ENCODE measurements around the gene SRGAP3.

The SRGAP3 gene

DNA sequence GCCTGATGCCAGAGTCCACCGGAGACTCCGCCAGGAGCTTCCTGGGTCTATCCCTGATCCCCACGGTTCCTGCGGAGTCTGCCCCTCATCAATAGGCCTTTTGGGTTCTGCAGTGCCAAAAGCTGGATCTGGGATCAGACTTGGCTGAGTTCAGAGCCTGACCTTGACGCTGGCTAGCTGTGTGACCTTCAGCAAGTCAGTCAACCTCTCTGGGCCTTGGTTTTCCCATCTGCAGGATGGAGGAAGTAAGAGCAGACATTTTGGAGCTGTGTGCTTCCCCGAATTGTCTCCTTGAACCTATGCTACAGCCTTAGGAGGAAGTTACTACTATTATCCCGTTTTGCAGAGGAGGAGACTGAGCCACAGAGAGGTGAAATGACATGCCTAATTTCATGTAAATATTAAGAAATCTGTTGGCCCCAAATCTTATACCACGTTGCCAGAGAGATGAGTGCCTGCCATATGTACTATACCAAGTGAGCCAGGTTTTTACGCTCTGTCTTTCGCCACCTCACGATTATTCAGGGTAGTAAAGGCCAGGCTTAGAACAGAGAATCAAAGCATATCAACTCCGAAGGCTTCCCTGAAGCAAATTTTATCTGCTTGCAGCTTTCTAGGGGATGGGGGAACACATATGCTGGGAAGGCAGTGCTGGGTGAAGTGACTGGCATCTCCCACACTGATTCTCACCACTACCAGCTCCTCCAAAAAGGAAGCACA lies 112.5 kb downstream of the SRGAP3 start:
- Mint-ChIP-seq H3K36me3 (ENCODE audit: low read depth) (no peaks in the 10 kb centered on the region), H3K27ac (no peak overlapping the region), H3K27me3 (peaks cover 15% of the 10 kb centered on the region), H3K9me3 (peaks cover 8% of the 10 kb centered on the region), H3K4me1 (ENCODE audit: low read depth) (no peaks in the 10 kb centered on the region), H3K4me3 (peak overlapping the region; percentile 65)
- intact Hi-C loops (cut with micrococcal nuclease), result no loop called here

DNA sequence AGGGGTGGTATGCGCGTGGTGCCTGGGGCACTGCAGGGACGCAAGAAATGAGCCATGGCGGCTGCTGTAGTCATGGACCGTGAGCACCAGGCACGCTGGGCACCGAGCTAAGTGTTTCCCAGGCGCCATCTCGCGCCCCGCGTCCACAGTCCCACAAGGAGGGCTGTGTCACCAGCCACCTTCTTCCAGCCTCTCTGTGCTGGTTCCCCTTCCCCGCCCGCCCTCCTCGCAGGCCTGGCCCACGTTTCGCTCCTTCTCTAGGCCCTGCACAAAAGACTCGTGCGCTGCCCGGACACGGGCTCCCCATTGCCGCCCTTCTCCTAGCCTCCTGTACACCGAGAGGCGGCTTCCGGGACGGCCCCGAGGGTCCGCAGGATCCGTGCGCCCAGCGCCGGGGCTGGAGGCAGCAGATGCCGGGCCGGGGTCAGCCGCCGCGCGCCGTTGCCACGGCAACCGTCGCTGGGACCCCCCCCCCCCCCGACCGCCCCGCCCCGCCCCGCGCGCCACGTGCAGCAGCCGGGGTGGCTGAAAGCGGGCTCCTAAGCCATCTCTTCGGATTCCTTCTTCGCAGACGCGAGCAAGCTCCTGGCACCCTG lies 113.4 kb downstream of the SRGAP3 start:
- peaks cover 15% of the 10 kb centered on the region for H3K27me3 Mint-ChIP-seq
- H3K4me3 Mint-ChIP-seq, result peak overlapping the region; percentile 65
- peaks cover 8% of the 10 kb centered on the region for H3K9me3 Mint-ChIP-seq
- no peaks in the 10 kb centered on the region for H3K36me3 Mint-ChIP-seq (ENCODE audit: low read depth)
- intact Hi-C loops (cut with micrococcal nuclease), result no loop called here
- no peak overlapping the region for H3K27ac Mint-ChIP-seq
- H3K4me1 Mint-ChIP-seq (ENCODE audit: low read depth), result no peaks in the 10 kb centered on the region

DNA sequence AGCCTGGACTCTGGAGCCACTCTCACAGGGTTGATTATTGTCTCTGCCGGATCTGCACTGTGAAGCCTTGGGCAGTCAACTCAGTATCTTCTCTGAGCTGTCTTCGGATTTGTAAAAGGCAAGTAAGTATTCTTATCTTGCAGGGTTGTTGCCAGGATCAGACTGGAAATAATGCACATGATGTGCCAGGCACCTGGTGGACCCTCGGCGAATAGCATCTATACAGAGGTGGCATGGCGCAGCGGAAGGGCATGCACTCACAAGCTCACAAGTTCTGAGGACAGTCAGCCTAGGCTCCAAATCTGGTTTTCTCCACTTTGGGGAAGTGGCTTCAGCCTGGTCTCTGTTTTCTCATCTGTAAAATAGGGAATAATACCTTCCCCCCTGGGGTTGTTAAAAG lies 113.9 kb downstream of the SRGAP3 start:
- H3K27ac Mint-ChIP-seq, result no peak overlapping the region
- H3K27me3 Mint-ChIP-seq, result peaks cover 15% of the 10 kb centered on the region
- H3K36me3 Mint-ChIP-seq (ENCODE audit: low read depth), result no peaks in the 10 kb centered on the region
- intact Hi-C loops (cut with micrococcal nuclease), result no loop called here
- H3K4me3 Mint-ChIP-seq, result peak overlapping the region; percentile 62
- H3K9me3 Mint-ChIP-seq, result peaks cover 8% of the 10 kb centered on the region
- no peaks in the 10 kb centered on the region for H3K4me1 Mint-ChIP-seq (ENCODE audit: low read depth)

DNA sequence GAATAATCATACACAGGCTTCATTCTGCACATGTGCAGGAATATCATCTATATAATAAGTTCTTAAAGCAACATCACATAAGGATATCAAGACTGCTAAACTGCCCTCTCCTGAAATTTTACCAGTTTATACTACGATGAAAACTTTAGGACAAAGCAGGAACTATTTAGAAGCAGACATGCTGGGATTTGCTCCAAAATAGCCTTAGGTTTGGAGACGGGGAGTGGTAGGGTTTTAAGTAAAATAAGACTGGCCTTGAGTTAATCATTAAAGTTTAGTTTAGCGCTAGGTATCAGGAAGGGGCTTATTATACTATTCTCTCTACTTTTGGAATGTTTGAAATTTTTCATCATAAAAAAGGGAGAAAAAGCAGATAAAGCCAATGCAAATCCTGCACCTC lies 115.8 kb downstream of the SRGAP3 start:
- H3K9me3 Mint-ChIP-seq, result no peaks in the 10 kb centered on the region
- no peak overlapping the region for H3K27ac Mint-ChIP-seq
- intact Hi-C loops (cut with micrococcal nuclease), result no loop called here

DNA sequence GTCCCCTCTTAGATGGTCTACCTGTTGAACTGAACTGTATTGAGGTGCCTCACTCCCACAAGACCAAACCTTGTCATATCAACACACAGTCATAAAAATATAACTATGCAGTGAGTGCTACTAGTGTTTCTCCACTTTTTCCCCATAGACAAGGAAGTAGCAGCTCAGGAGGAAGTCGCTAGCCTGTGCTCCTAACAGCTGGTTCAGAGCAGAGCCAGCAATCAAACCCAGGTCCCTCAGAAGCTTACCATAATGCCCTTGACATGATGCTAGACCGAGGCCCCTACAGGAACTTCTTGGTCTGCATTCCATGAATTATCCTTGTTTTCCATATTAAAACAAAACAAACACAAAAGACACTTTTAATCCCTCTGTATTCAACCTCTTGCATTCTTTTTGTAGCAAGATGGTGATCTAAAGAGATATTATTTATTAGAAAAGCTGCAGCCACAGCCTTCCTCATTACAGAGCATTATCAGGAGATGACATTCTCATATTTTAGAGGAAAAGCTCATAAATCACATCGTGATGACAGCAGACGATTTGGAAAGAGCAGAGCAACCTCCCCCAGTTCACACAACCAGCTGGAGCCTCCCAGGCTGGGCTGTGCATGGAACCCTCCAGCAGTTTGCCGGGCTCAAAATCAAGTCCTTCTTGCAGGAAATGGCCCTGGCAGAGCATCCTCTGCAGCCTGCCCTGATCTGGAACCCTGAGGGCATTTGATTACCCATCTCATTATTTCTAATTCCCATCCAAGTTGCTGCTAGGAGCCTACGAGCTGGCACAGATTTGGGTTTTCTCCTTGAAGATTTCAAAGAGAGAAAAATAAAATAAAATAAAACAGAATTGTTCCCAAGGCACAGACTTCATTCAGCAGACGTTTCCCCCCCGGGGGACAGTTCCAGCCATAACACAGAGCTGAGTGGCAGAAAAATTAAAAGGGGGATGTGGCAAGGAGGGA lies 118.8 kb downstream of the SRGAP3 start:
- no peaks in the 10 kb centered on the region for H3K9me3 Mint-ChIP-seq

More for the DNA sequence above, 115.8 kb downstream of the SRGAP3 start:
- Mint-ChIP-seq H3K4me1 (ENCODE audit: low read depth) (peaks cover 6% of the 10 kb centered on the region), H3K27me3 (peaks cover 15% of the 10 kb centered on the region), H3K36me3 (ENCODE audit: low read depth) (no peaks in the 10 kb centered on the region), H3K4me3 (no peak overlapping the region)

DNA sequence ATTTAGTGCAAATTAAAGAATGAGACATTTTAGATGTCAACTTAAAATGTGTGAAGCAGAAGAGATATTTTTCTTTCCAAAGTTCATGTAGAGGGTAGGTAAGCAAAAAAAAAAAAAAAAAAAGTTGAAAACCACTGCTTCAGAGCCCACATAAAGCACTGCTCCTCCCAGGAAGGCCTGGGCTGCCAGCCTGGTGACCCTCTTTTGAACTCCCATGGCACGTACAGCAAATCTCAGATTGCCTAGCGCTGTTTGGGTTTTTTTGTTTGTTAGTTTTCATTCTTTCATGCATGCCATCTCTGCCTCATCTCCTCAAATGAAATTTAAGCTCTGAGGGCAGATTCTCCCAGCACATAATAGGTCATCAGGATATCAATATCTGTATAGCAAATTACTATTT lies 120.1 kb downstream of the SRGAP3 start:
- H3K4me1 Mint-ChIP-seq (ENCODE audit: low read depth), result peaks cover 6% of the 10 kb centered on the region
- no peak overlapping the region for H3K27ac Mint-ChIP-seq
- no peak overlapping the region for H3K4me3 Mint-ChIP-seq
- H3K27me3 Mint-ChIP-seq, result no peaks in the 10 kb centered on the region
- H3K36me3 Mint-ChIP-seq (ENCODE audit: low read depth), result no peaks in the 10 kb centered on the region
- intact Hi-C loops (cut with micrococcal nuclease), result no loop called here
- no peaks in the 10 kb centered on the region for H3K9me3 Mint-ChIP-seq

More for the DNA sequence above, 118.8 kb downstream of the SRGAP3 start:
- Mint-ChIP-seq H3K27me3 (peaks cover 4% of the 10 kb centered on the region), H3K4me1 (ENCODE audit: low read depth) (peaks cover 6% of the 10 kb centered on the region), H3K4me3 (no peak overlapping the region), H3K27ac (no peak overlapping the region), H3K36me3 (ENCODE audit: low read depth) (no peaks in the 10 kb centered on the region)
- intact Hi-C loops (cut with micrococcal nuclease), result no loop called here

DNA sequence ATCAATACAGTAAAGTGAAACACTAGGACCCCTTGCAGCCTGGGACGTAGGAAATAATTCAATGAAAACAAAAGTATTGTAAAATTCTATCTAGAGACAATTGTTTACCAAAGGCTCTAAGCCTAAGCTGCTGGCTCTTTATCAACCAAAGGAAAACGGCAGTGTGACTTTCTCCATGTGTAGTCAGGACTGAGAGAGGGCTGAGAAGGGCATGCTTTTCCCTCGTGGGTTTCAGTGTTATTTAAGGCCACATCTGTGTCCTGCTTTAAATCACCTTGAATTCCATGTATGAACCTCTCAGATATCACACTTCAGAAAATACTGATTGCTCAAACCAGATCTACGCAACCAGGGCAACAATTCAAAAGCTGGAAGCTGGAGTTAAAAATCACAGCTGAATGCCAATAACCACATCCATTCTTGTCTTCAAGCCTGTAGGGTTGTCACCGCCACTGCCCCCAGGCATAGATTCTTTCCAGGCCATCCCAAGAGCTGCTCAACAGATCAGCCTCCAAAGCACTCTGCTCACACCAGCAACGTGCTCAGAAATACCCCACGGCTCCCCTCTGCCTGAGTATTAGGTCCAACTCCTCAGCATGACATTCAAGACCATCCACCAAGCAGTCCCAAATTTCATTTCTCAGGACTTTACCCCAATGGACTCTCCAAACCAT lies 124.0 kb downstream of the SRGAP3 start:
- H3K27me3 Mint-ChIP-seq, result no peaks in the 10 kb centered on the region

DNA sequence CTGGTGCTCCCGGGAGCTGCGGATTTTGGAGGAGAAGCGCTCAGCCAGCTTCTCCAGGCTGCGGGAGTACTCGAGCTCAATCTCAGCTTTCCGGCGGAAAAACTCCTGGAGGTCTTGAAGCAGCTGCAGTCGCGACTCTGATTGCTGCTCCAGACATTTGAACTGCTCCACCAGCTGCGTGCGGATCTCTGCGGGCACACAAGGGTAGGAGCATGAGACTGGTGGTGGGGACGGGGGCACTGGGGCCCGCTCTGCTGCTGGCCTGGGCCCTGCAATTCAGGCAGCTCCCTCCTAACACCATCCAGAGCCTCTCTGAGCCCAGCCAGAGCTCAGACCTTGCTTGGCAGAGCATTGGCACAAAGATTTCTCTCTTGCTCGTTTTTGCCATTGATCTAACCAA lies 124.7 kb downstream of the SRGAP3 start:
- no peak overlapping the region for H3K27ac Mint-ChIP-seq
- H3K4me3 Mint-ChIP-seq, result no peak overlapping the region
- no peaks in the 10 kb centered on the region for H3K27me3 Mint-ChIP-seq
- intact Hi-C loops (cut with micrococcal nuclease), result no loop called here
- no peaks in the 10 kb centered on the region for H3K9me3 Mint-ChIP-seq
- H3K36me3 Mint-ChIP-seq (ENCODE audit: low read depth), result no peaks in the 10 kb centered on the region
- H3K4me1 Mint-ChIP-seq (ENCODE audit: low read depth), result no peaks in the 10 kb centered on the region

More for the DNA sequence above, 124.0 kb downstream of the SRGAP3 start:
- Mint-ChIP-seq H3K4me3 (no peak overlapping the region), H3K9me3 (no peaks in the 10 kb centered on the region), H3K4me1 (ENCODE audit: low read depth) (peaks cover 6% of the 10 kb centered on the region), H3K36me3 (ENCODE audit: low read depth) (no peaks in the 10 kb centered on the region), H3K27ac (no peak overlapping the region)
- intact Hi-C loops (cut with micrococcal nuclease), result no loop called here

DNA sequence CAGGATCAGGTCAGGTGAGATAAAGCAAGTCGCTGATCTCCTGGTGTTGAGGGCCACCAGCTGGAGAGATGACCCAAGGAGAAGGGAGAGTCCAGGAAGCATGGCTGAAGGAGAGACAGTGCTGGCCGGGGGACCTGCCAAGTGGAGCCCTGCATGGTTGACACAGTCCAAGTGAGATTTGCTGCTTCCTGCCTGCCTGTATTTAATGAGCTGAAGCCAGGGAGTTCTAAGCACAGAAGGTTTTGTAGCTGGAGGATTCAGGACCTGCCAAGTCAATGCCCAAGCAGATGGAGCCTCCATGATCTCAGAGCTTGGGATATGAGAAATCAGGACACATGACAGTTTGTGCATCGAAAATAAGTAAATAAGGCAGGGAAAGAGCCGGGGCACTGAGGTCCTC lies 125.6 kb downstream of the SRGAP3 start:
- Mint-ChIP-seq H3K4me3 (no peak overlapping the region), H3K27me3 (no peaks in the 10 kb centered on the region), H3K4me1 (ENCODE audit: low read depth) (peaks cover 5% of the 10 kb centered on the region), H3K36me3 (ENCODE audit: low read depth) (no peaks in the 10 kb centered on the region), H3K9me3 (no peaks in the 10 kb centered on the region), H3K27ac (no peak overlapping the region)
- intact Hi-C loops (cut with micrococcal nuclease), result no loop called here

DNA sequence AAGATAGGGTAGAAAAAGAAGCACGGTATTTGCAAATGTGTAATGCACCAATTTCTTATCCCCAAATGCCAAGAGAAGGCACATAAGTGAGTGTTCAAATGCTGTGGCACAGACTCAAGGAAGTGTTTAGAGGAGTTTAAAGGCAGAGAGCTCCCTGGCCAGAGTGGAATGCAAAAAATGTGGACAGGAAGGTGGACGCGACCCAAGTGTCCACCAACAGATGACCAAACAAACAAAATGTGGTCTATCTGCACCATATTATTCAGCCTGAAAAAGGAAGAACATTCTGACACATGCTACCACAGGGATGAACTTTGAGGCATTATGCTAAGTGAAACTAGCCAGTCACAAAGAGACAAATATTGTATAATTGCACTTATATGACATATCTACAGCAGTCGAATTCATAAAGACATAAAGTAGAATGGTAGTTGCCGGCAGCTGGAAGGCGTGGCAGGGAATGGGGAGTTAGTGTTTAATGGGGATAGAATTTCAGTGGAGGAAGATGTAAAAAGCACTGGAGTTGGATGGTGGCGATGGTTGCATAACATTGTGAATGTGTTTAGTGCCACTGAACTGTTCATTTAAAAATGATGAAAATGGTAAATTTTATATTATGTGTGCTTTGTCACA lies 126.6 kb downstream of the SRGAP3 start:
- no peaks in the 10 kb centered on the region for H3K9me3 Mint-ChIP-seq
- H3K27me3 Mint-ChIP-seq, result no peaks in the 10 kb centered on the region
- H3K4me3 Mint-ChIP-seq, result no peak overlapping the region
- H3K27ac Mint-ChIP-seq, result no peak overlapping the region
- intact Hi-C loops (cut with micrococcal nuclease), result no loop called here
- H3K4me1 Mint-ChIP-seq (ENCODE audit: low read depth), result peaks cover 5% of the 10 kb centered on the region
- H3K36me3 Mint-ChIP-seq (ENCODE audit: low read depth), result no peaks in the 10 kb centered on the region

DNA sequence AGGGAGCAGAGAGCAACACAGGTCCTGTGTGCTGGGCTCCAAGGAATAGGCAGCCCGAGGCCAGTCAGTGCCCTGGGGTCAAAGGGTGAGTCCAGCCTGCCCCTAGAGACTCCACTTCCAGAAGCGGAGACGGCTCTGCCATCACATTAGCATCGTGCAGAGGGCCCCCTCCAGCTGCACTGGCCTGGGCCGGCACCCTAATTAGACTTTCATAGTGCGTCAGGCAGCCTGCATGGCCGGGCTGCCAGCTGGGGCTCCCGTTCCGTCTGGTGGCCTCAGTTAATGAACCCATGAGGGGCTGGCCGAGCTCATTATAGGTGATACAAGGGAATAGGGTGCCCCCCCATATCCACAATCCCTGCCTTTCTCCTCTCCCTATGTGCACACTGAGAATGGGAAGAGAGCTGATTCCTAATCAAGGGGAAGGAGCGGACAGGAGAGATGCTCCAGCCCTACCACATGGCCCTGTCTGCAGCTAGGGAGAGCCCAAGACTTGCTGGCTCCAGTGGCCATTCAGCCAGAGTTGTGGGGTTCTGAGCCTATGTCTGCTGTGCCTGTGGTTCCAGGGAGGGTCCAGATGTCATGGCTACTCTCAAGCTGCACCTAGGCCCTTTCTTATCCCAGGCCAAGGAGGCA lies 128.0 kb downstream of the SRGAP3 start:
- Mint-ChIP-seq H3K36me3 (ENCODE audit: low read depth) (no peaks in the 10 kb centered on the region), H3K9me3 (no peaks in the 10 kb centered on the region), H3K4me1 (ENCODE audit: low read depth) (peaks cover 5% of the 10 kb centered on the region), H3K27ac (no peak overlapping the region), H3K27me3 (no peaks in the 10 kb centered on the region), H3K4me3 (no peak overlapping the region)
- intact Hi-C loops (cut with micrococcal nuclease), result no loop called here

DNA sequence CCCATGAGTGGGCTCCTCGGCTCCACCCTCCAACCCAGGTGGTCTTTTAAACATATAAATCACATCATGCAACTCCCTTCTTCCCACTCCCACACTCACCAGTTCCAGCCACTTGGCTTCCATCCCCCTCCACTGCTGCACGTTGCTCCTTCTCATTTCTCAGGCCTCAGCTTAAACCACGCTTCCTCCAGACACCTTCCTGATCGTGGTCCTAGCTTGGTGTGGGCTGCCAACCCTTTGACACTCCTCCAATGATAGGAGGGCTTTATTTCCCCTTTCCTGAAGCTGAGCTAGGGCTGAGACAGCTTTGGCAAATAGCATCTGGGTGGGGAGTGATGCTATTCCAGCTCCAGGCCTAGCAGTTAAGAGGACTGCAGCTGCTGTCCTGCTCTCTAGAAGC lies 130.1 kb downstream of the SRGAP3 start:
- no peak overlapping the region for H3K27ac Mint-ChIP-seq
- no peaks in the 10 kb centered on the region for H3K27me3 Mint-ChIP-seq
- H3K4me1 Mint-ChIP-seq (ENCODE audit: low read depth), result peaks cover 5% of the 10 kb centered on the region
- H3K36me3 Mint-ChIP-seq (ENCODE audit: low read depth), result no peaks in the 10 kb centered on the region
- intact Hi-C loops (cut with micrococcal nuclease), result no loop called here
- no peaks in the 10 kb centered on the region for H3K9me3 Mint-ChIP-seq
- no peak overlapping the region for H3K4me3 Mint-ChIP-seq

DNA sequence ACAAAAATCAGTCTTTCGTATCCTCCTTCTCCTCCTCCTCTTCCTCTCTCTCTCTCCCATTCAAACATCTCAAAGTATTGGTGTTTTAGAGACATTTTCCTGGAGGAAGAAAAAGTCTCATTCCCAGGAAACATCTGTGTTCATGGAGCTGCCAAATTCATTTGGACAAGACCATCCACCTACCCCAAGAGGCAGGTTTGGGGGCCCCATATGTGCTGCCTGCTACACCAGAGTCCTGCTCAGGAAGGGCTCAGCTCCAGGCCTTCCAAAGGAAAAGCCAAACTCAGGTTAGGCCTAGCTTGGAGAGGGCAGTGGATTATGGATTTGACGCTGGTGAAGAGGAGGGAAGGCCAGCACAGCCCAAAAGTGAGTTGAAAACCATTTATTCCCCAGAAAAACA lies 131.2 kb downstream of the SRGAP3 start:
- Mint-ChIP-seq H3K4me1 (ENCODE audit: low read depth) (peaks cover 5% of the 10 kb centered on the region), H3K4me3 (no peak overlapping the region)
- intact Hi-C loops (cut with micrococcal nuclease), result no loop called here

More for the DNA sequence above, 131.2 kb downstream of the SRGAP3 start:
- Mint-ChIP-seq H3K27ac (no peak overlapping the region), H3K36me3 (ENCODE audit: low read depth) (no peaks in the 10 kb centered on the region), H3K27me3 (no peaks in the 10 kb centered on the region), H3K9me3 (no peaks in the 10 kb centered on the region)
